GM12873 (cell line): Measurements from ENCODE around the gene TAS2R10.

Source experiments
- TF ChIP-seq, protein P1 (sequence below): IDR thresholded peaks from 2 replicates; pipeline ENCODE4 v1.5.1; 2012; ENCODE audit warnings: low read depth, mild to moderate bottlenecking, moderate library complexity, low read length, control low read depth; ENCODE audit not compliant: insufficient read depth; ENCODE audit errors: missing control alignments

Gene TAS2R10

DNA sequence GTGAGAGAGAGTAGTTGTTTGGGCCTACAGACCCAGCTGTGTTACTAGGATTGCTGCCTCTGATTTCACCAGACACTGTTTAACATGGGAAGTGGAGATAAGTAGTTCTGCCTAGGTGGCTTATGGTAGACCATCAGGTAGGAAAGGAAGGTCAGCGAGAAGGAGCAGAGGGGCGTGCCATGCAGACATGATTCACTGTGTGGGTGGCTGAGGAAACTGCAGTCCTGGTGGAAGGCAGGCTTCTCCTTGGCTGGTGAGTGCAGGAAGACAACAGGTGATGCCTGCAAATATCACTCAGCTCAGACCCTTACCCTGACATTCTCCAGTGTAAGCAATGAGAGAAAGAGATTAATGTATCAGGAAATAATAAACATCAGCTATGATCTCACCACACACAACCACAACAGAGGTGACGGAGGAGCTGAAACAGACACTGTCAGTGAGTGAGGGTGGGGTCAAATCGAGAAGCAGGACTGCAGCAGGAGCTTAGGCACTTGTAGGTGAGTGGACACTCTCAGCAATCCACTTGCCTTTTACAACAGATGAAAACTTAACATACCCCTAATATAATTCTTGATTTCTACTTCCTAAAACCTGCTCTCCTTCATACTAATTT lies 25.2 kb upstream of the TAS2R10 start:
- TF ChIP-seq, protein P1, sequence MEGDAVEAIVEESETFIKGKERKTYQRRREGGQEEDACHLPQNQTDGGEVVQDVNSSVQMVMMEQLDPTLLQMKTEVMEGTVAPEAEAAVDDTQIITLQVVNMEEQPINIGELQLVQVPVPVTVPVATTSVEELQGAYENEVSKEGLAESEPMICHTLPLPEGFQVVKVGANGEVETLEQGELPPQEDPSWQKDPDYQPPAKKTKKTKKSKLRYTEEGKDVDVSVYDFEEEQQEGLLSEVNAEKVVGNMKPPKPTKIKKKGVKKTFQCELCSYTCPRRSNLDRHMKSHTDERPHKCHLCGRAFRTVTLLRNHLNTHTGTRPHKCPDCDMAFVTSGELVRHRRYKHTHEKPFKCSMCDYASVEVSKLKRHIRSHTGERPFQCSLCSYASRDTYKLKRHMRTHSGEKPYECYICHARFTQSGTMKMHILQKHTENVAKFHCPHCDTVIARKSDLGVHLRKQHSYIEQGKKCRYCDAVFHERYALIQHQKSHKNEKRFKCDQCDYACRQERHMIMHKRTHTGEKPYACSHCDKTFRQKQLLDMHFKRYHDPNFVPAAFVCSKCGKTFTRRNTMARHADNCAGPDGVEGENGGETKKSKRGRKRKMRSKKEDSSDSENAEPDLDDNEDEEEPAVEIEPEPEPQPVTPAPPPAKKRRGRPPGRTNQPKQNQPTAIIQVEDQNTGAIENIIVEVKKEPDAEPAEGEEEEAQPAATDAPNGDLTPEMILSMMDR, result no peak

DNA sequence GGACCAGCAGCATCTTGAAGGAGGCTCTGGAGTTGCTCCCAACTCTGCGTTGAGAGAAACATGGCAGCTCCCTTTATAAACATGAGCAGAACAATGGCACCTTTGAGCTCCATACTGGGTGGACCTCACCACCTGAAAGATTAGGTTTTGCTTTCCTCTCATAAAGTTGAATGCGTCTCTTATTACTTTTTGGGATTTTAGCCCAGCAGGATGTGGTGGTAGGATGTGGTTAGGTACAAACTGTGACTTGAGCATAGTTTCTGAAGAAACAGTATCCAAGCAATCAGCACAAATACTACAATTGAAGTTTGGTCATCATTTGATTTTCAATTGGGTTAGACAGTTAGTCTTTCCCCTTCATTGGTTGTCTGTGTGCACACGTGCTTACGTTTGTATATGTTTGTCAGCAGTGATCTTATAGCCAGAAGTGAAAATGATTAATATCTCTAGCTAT lies 23.3 kb upstream of the TAS2R10 start, which contains the start of gene PRR4:
PRR4 (minus strand) TSS at position 51 of the 454 bp plus-strand sequence; CDS start at position 13, 38 bp downstream.
- TF ChIP-seq, protein P1, result no peak

GRCh38 chr12:10847744-10848143 lies 21.6 kb upstream of the TAS2R10 start:
- TF ChIP-seq, protein P1, result no peak

DNA sequence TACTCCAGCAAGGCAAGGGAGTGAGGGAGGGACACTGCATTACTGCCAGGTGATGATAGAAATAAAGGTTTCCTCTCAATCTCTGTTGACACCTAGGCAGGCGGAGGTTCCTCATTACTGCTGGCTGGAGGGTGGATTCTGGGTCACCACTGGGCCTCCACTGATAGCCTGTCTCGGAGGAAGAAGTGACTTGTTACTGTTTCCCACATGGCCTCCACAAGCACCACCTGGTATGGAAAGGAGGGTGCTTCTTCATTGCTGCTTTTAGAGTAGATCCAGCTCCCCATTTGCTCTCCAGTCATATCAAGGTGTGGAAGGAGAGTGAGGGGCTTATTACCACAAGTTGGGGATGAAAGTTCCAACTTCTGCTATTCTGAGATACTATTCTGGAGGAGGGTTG lies 16.7 kb upstream of the TAS2R10 start:
- TF ChIP-seq, protein P1, result no peak

DNA sequence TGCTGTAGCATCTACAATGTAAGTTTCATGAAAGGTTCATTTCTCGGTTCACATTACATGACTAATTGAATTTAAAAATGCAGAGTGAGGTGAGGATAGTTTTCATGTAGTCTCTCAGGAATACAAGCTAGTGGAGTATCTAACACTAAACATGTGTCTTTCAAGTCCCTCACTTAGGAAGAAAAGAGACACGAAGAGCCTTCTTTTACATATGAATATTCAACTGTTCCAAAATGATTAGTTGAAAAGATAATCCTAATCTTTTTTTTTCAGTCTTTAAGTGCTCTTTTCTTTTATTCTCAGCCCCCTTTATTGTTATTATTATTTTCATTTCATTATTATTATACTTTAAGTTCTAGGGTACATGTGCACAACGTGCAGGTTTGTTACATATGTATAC lies 12.3 kb upstream of the TAS2R10 start:
- TF ChIP-seq, protein P1, result no peak

DNA sequence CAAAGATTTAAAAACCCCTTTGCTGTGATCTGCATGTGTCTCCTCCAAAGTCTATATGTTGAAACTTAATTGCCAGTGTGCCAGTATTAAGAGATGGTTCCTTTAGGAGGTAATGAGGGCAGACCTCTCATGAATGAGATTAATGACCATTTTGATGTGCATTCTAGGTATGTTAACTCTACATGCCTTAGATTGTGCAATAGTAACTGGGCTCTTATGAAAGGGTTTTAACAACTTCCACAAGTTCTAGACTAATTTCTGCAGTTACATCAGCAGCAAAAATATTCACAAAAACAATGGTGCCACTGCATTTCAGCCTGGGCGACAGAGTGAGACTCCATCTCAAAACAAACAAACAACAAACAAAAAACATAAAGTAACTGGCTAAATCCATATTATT lies 3.8 kb upstream of the TAS2R10 start:
- TF ChIP-seq, protein P1, result no peak

- TF ChIP-seq, protein P1, result no peak
These were observed 1.2 kb downstream of the TAS2R10 start for GRCh38 chr12:10824957-10825356.
